HG03159 (cell line): ENCODE measurements around the gene DONSON.

ENCODE experiments used
- ATAC-seq: cut with Tn5 transposase; IDR thresholded peaks from one replicate; pipeline ENCODE4 v1.9.1; 2021; ENCODE audit warnings: mild to moderate bottlenecking, moderate library complexity; ENCODE audit not compliant: unreplicated experiment

Gene DONSON

DNA sequence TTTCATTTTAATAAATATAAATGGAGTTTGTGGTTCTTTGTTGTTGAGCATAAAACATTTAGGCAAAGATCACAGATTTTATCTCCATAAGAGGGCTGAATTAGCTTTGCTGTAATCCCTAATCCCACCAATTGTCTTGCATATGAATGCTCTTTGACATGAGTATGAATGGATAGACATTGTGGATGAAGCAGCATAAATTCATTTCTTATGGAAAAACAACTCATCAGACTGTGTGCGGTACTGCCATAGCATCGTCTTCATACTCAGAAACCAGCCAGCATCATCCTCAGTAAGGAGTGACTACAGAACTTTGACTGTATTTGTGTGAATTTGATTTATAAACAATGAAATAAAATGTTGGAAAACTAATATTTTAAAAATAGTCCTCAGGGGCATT lies 26.1 kb downstream of the DONSON start:
- ATAC-seq = no peak

DNA sequence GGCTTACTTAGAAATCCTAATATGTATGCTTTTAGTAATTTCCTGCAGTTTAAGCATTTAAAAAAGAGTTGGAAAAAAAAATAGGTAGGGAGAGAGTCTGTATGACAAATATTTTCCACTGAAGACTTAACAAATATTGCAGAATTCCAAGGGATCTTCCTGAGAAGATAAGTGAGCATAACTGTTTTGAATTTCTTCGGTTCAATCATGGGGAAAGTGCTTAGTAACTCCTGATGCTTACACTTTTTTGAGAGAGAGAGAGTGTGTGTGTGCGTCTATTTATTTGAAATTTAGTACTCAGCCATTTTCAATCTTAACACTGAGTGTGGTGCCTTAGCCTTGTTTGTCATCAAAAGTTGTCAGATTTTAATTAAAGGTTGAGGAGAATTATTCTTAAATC lies 27.1 kb downstream of the DONSON start:
- ATAC-seq = no peak

DNA sequence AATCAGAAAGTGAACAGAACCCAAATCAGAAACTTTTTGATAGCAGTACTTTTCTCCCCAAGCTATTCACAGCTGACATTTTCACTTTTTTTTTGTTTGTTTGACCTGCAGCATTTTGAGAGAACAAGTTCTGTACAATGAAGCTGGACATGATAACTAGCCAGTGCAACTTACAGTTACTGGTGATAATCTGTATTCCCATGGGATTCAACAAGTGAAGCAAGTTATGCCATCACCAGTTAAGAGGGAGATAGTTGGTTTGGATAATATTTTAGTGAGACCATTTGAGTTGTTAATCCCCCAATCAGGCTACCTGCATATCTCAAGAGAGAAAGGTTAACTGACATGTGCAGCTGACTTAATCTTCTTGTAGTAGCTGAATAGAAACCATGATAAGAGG lies 27.5 kb downstream of the DONSON start:
- ATAC-seq = no peak

DNA sequence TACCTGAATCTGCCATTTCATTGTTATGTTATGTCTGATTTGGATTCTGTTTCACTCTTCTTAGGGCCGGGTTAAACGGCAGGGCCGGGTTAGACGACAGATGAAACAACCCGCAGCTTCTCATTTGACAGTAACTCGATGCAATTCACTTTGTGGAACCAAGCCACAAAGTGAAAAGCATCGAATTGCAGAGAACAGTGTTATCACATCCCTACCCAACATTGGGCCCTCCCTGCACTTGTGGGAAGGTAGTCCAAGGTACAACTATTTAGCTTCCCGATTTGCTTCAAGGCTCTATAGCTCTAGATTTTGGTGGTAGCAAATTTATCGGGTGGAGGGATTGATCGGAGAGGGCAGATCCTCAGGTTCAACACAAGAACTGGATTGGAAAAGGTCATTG lies 28.7 kb downstream of the DONSON start:
- no peak for ATAC-seq

DNA sequence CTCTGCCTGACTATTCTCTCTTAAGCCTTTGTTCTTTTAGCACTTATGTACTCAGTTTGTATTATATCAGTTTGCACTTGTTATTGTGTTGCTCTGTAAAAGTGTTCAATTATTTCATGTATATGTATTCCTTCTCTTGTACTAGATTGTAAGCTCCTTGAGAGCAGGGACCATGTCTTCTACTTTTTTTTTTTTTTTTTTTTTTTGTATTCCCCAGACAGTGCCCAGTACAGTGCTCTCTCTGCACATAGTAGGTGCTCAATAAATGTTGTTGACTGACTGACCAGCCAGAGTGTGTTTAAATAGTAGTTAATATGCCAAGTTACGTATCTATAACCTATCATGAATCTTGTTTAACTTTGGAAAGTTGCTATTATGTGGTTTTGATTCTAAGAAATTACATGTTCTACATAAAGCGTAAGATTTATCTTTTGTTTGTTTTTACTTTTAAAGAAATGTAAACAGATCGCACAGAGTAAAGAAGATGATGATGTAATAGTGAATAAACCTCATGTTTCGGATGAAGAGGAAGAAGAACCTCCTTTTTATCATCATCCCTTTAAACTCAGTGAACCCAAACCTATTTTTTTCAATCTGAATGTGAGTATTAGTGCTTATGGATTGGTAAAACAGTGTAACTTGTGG lies 29.6 kb downstream of the DONSON start:
- ATAC-seq = no peak

DNA sequence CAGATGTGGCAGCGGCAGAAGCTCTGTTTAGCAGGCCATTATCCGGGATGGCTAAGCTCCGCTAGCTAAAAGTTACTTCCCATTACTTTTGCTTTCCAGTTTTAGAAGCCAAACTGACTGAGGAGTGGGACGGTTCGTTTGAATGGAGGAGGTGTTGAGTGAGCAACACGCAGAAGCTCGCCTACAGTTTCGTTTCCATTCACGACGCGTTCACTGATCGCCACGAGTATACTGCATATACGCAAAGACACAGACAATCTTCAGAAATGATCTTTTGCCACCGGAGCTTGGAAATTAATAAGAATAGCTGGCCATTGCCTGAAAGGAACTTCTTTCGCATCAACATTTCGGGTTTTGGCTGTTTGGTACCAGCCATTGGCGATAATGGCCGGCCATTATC lies 31.0 kb downstream of the DONSON start:
- ATAC-seq = no peak

DNA sequence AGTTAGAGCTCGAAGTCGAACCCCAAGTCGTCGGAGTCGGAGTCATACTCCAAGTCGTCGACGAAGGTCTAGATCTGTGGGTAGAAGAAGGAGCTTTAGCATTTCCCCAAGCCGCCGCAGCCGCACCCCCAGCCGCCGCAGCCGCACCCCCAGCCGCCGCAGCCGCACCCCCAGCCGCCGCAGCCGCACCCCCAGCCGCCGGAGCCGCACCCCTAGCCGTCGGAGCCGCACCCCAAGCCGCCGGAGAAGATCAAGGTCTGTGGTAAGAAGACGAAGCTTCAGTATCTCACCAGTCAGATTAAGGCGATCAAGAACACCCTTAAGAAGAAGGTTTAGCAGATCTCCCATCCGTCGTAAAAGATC lies 33.5 kb downstream of the DONSON start:
- ATAC-seq = no peak

DNA sequence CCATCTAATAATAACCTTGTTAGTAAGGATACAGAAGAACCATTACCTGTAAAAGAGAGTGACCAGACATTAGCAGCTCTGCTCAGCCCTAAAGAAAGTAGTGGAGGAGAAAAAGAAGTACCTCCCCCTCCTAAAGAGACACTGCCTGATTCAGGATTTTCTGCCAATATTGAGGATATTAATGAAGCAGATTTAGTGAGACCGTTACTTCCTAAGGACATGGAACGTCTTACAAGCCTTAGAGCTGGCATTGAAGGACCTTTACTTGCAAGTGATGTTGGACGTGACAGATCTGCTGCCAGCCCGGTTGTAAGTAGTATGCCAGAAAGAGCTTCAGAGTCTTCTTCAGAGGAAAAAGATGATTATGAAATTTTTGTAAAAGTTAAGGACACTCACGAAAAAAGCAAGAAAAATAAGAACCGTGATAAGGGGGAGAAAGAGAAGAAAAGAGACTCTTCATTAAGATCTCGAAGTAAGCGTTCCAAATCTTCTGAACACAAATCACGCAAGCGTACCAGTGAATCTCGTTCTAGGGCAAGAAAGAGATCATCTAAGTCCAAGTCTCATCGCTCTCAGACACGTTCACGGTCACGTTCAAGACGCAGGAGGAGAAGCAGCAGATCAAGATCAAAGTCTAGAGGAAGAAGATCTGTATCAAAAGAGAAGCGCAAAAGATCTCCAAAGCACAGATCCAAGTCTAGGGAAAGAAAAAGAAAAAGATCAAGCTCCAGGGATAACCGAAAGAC lies 34.1 kb downstream of the DONSON start:
- no peak for ATAC-seq

DNA sequence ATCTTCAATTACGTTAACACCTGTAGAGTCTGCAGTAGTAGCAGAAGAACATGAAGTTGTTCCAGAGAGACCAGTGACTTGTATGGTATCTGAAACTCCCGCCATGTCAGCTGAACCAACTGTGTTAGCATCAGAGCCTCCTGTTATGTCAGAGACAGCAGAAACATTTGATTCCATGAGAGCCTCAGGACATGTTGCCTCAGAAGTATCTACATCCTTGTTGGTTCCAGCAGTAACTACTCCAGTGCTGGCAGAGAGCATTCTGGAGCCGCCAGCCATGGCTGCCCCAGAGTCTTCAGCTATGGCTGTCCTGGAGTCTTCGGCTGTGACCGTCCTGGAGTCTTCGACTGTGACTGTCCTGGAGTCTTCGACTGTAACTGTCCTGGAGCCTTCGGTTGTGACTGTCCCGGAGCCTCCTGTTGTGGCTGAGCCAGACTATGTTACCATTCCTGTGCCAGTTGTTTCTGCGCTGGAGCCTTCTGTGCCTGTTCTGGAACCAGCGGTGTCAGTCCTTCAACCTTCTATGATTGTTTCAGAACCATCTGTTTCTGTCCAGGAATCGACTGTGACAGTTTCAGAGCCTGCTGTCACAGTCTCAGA lies 35.4 kb downstream of the DONSON start:
- ATAC-seq = no peak

DNA sequence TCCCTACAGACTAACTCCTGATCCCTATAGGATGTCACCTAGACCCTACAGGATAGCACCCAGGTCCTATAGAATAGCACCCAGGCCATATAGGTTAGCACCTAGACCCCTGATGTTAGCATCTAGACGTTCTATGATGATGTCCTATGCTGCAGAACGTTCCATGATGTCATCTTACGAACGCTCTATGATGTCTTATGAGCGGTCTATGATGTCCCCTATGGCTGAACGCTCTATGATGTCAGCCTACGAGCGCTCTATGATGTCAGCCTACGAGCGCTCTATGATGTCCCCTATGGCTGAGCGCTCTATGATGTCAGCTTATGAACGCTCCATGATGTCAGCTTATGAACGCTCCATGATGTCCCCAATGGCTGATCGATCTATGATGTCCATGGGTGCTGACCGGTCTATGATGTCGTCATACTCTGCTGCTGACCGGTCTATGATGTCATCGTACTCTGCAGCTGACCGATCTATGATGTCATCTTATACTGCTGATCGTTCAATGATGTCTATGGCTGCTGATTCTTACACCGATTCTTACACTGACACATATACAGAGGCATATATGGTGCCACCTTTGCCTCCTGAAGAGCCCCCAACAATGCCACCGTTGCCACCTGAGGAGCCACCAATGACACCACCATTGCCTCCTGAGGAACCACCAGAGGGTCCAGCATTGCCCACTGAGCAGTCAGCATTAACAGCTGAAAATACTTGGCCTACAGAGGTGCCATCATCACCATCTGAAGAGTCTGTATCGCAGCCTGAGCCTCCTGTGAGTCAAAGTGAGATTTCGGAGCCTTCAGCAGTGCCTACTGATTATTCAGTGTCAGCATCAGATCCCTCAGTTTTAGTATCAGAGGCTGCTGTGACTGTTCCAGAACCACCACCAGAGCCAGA lies 36.1 kb downstream of the DONSON start:
- ATAC-seq = no peak

DNA sequence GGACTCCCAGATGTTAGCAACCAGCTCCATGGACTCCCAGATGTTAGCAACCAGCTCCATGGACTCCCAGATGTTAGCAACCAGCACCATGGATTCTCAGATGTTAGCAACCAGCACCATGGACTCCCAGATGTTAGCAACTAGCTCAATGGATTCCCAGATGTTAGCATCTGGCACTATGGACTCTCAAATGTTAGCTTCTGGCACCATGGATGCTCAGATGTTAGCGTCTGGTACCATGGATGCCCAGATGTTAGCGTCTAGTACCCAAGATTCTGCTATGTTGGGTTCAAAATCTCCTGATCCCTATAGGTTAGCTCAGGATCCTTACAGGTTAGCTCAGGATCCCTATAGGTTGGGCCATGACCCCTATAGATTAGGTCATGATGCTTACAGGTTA lies 36.8 kb downstream of the DONSON start:
- no peak for ATAC-seq

DNA sequence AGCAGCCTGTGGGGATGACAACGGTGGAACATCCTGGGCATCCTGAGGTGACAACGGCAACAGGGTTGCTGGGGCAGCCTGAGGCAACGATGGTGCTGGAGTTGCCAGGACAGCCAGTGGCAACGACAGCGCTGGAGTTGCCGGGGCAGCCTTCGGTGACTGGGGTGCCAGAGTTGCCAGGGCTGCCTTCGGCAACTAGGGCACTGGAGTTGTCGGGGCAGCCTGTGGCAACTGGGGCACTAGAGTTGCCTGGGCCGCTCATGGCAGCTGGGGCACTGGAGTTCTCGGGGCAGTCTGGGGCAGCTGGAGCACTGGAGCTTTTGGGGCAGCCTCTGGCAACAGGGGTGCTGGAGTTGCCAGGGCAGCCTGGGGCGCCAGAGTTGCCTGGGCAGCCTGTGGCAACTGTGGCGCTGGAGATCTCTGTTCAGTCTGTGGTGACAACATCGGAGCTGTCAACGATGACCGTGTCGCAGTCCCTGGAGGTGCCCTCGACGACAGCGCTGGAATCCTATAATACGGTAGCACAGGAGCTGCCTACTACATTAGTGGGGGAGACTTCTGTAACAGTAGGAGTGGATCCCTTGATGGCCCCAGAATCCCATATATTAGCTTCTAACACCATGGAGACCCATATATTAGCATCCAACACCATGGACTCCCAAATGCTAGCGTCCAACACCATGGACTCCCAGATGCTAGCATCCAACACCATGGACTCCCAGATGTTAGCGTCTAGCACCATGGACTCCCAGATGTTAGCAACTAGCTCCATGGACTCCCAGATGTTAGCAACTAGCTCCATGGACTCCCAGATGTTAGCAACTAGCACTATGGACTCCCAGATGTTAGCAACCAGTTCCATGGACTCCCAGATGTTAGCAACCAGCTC lies 37.5 kb downstream of the DONSON start:
- no peak for ATAC-seq

DNA sequence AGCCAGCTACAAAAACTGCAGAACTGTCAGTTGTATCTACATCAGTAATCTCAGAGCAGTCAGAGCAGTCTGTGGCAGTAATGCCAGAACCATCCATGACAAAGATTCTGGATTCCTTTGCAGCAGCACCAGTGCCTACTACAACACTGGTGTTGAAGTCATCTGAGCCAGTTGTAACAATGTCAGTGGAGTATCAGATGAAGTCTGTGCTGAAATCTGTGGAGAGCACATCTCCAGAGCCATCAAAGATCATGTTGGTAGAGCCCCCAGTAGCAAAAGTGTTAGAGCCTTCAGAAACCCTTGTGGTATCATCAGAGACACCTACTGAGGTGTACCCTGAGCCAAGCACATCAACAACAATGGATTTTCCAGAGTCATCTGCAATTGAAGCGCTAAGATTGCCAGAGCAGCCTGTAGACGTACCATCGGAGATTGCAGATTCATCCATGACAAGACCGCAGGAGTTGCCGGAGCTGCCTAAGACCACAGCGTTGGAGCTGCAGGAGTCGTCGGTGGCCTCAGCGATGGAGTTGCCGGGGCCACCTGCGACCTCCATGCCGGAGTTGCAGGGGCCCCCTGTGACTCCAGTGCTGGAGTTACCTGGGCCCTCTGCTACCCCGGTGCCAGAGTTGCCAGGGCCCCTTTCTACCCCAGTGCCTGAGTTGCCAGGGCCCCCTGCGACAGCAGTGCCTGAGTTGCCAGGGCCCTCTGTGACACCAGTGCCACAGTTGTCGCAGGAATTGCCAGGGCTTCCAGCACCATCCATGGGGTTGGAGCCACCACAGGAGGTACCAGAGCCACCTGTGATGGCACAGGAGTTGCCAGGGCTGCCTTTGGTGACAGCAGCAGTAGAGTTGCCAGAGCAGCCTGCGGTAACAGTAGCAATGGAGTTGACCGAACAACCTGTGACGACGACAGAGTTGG lies 38.4 kb downstream of the DONSON start:
- no peak for ATAC-seq

DNA sequence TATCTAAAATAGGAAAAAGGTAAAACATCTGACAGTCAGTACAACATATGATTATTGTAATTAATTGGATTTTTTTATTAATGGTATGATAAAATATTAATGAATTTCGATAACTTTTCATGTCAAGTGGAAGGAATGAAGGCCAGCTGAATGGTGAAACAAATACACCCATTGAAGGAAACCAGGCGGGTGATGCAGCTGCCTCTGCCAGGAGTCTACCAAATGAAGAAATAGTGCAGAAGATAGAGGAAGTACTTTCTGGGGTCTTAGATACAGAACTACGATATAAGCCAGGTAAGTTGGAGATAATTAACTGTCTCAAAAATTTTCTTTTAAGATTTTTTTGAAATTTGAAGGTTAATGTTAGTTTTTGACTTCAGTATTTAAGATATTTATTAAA lies 42.4 kb downstream of the DONSON start:
- no peak for ATAC-seq

DNA sequence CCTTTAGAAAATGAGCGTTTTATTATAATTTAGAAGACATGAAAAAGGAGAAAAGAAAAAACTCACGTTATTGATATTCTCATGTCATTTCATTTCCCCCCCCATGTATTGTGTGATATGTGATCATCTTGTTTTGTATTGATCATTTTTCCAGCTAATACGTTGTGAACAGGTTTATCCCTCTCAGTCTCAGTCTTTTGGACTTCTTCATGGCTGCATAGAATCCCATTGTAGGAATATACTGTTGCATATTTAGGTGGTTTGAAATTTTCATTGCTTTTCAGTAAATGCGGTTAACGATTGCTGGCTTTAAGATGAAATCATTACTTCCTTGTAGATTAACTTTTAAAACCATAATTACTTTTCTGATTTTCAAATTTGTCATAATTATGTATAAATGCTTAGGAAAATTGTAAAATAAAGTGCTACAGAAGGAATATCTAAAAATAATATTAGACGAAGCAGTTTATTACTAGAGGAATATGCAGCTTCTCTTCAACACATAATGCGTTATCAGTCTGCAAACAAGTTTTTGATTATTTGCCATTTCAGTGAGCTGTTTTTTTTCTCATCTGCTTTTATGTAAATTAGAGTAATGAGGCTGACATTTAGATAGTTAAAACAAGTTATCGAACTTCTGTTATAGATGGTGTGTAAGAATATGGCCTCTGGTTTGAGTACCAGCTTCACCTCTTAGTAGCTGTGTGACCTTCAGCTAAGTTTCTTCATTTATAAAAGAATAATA lies 43.9 kb downstream of the DONSON start:
- no peak for ATAC-seq

DNA sequence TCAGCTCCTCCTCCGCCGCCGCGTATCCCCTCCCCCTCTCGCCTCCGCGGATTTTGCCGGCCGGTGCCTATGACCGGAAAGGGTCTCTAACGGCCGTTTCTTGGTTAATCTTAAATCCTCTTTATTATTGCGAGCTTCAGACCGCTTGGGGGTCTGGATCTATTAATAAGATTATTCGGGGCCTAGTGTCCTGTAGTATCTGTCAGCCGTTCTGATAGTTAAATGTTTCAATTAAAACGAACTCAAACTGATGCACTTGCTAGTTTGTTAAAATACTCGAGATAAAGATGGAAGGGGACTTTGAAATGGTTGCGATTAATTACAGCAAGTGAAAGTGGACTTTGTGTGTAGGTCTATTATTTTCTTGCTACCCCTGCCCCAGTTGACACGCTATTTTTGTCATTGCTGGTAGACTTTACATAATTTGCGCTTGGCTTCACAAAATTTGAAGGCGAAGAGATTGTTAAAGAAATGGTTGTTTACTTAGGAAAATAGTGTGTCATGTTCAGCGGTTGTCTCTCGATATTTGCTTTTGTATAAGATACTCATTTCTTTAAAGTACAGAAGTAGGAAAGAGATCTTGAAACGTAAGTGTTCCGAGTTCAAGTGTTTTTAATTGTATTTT lies 44.9 kb downstream of the DONSON start:
- ATAC-seq = peak; percentile 14

DNA sequence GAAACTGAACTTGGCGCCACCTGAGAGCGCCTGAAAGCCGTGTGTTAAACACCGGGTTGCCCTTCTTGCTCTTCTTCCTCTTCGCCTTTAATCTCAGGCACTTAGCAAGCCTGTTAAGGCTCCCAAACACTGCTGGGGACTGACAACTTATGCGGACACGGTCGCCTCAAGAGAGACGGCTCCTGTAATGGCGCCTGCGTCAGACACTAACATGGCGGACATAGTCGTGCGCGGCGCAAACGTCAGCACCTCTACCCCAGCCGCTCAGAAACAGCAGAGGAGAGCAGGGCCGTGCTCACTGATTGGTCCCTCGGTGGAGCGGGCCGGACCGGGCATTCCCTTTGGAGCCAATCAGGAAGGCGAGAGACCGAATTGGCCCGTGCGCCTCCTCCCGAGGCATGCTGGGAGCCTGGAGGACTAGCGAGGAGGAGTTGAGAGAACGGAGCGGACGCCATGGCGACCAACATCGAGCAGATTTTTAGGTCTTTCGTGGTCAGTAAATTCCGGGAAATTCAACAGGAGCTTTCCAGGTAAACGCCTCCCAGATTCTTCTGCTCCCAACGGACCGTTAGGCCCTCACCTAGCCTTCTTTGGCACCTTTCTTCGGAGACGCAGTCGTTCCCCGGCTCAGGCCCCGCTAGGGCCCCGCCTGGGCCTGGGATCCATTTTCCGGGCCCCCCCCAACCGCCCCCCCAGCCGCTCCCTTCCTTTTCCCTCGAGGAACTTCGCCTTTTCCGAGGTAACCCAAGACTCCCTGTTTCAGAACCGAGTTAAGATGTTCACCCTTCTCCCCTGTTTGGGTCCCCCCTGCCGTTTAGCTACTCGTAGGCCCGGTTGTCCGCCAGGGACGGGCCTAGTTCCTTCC lies 45.6 kb downstream of the DONSON start, which contains the start of gene SON:
Gene SON, plus strand, starts transcription at position 399 of the 865 bp plus-strand sequence. Its CDS starts 55 bp downstream, at position 454.
- ATAC-seq = peak; percentile 92
